HG02678 (cell line): ENCODE results near the gene WDR19.
"Not testable (repeated sequence)": the region's sequence is repeated elsewhere in the genome, so short reads cannot be mapped to it uniquely, and the experiment has no call there.

Source experiments
- ATAC-seq: cut with Tn5 transposase; IDR thresholded peaks from one replicate; pipeline ENCODE4 v1.9.1; 2021; ENCODE audit warnings: mild to moderate bottlenecking, moderate library complexity; ENCODE audit not compliant: unreplicated experiment

Gene WDR19

DNA sequence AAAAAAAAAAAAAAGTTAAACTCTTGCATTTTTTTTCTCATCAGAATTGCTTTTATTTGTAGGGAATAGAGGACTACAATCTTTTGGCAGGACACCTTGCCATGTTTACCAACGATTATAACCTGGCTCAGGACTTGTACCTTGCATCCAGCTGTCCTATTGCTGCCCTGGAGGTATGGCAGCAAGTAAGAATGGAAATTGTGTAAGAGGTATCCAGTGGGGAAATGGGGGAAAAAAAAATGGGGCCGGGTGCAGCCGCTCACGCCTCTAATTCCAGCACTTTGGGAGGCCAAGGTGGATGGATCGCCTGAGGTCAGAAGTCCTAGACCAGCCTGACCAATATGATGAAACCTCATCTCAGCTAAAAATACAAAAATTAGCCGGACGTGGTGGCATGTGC, 49.8 kb downstream of the WDR19 start:
- ATAC-seq: no peak

DNA sequence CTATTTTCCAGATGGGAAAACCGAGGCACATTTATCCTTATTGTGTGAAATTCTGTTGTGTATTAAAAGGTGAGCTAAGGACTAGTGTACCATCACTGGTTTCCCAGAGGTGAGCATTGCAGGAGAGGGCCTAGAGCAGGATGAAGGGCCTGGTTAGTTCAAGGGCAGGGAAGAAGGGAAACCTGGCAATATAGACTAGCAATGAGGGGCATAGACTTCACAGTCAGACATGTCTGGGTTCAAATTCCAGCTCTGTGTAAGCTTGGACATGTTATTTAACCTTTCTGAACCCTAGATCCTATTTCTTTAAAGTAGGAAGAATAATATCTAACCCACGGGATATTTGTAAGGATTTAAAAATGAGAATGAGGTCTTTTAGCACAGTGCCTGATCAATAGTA, 50.8 kb downstream of the WDR19 start:
- ATAC-seq: no peak

DNA sequence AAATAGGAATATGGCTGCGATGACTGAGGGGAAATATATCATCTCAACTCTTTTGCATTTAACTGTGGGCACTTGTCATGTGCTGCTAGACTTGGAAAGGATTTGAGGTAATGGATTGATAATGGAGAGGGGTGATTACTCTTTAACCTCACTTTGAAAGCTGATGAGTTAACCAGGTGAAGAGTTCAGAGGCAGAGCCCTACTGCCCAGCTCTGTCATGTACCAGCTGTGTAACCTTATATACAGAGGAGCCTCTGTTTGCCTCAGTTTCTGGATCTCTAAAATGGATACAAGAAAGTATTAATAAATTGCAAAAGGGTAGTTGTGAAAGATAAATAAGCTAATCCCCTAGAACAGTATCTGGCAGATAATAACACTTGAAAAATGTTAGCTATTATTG, 51.5 kb downstream of the WDR19 start:
- no peak for ATAC-seq

DNA sequence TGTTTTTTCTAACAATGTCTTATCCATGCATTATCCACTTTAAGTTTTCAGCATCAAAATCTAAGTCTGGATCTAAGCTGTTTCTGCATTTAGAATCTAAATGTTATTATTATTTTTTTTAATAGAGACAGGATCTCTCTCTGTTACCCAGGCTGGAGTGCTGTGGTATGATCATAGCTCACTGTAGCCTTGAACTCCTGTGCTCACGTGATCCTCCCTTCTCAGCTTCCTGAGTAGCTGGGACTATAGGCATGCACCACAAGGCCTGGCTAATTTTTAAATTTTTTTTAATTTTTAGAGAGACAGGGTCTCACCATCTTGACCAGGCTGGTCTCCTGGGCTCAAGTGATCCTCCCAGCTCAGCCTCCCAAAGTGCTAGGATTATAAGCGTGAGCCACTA, 52.7 kb downstream of the WDR19 start:
- no peak for ATAC-seq

- ATAC-seq: no peak
Observed at GRCh38 chr4:39235696-39236095, 53.4 kb downstream of the WDR19 start.

DNA sequence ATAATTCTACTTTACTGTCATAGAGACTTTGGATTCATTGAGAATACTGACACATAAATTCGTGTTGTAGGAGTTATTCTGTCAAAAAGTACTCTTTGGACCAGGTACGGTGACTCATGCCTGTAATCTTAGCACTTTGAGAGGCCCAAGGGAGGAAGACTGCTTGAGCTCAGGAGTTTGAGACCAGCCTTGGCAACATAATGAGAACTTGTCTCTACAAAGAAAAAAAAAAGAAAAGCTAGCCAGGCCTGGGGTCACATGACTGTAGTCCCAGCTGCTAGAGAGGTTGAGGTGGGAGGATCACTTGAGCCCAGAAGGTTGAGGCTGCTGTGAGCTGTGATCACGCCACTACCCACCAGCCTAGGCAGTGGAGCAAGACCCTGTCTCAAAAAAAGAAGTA, 54.9 kb downstream of the WDR19 start:
- no peak for ATAC-seq

- no peak for ATAC-seq
Observed at GRCh38 chr4:39243462-39243861, 61.1 kb downstream of the WDR19 start.

- ATAC-seq: no peak
Observed at GRCh38 chr4:39255266-39255665, 72.9 kb downstream of the WDR19 start.

- no peak for ATAC-seq
Observed at GRCh38 chr4:39255871-39256270, 73.5 kb downstream of the WDR19 start.

DNA sequence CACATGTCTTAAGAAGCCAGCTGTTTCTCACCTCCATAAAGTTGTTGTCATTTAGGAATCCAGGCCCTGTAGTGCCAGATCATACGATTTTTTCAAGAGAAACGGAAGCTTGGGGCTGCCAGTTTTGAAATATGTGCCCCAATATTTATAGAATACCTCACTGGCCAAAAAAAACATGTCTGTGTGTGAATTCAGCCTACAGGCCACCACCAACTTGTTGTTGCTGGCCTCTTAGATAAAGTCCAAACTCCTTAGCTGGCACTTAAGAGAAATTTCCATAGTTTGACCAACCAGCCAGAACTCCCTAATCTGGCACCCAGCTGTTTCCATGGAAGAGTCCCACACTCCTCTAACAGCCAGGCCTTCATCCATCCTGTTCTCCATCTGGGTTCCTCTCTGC, 74.1 kb downstream of the WDR19 start:
- no peak for ATAC-seq

GRCh38 chr4:39259571-39260330, 77.4 kb downstream of the WDR19 start:
- ATAC-seq: no peak

DNA sequence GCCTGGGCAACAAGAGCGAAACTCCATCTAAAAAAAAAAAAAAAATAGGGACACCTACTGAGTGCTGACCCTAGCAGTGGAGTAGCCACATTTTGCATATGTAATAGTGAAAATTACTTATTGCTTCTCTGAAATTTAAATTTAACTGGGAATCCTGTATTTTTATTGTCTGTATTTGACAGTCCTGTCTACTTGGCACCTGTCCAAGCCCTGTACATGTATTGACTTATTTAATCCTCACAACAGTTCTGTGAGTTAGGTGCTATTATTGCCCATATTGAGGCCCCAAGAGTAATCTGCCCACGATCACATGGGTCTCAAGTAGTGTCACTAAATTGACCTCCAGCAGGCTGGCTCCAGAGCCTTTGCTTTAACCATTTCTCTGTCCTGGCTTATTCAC, 81.6 kb downstream of the WDR19 start:
- no peak for ATAC-seq

DNA sequence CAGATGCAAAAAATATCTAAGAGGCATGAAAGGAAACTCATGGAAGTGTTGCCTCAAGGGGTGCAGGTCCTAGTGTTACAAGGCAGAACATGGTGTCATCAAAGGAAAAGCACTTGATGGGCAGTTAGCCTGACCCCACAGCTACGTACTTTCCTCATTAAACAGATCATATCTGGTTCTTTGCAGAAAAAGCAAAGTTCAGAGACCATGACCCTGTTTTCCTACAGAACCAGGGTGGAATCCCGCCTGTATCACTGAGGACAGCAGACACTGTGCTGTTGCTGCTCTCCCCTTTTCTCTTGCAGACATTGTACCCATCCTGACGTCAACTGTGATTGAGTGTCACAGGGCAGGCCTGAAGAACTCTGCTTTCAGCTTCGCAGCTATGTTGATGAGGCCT, 92.2 kb downstream of the WDR19 start:
- no peak for ATAC-seq

- not testable (repeated sequence) for ATAC-seq
Observed at GRCh38 chr4:39277661-39278060, 95.3 kb downstream of the WDR19 start.

GRCh38 chr4:39278476-39278875, 96.1 kb downstream of the WDR19 start:
- no peak for ATAC-seq

DNA sequence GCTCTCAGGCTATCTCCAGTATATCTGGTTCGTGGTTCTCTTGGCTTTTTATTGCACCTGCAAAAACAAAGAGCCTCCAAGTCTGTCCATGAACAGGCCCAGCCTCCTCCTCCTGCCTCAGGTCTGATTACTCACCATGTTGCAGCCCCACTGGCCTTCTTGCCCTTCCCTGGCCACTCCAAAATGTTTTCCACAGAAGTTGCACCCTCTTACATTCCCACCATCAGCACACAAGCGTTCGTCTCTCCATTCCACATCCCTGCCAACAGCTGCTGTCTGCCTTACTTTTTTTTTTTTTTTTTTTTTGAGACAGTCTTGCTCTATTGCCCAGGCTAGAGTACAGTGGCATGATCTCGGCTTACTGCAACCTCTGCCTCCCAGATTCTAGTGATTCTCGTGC, 97.1 kb downstream of the WDR19 start:
- no peak for ATAC-seq

DNA sequence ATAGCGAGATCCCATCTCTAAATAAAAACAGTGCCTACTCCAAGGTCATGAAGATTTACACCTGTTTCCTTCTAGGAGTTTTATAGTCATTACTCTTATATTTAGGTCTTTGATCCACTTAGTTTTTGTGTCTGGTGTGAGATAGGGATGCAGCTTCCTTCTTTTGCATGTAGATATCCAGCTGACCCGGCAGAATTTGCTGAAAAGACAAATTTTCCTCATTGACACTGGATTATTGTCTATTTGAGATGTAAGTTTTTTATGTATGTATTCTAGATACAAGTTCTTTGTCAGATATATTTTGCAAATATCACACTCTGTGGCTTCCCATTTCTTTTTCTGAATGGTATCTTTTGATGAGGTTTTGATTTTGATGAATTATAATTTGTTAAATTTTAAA, 98.4 kb downstream of the WDR19 start:
- no peak for ATAC-seq

- no peak for ATAC-seq
Observed at GRCh38 chr4:39285111-39285795, 102.9 kb downstream of the WDR19 start.

- ATAC-seq: no peak
Observed at GRCh38 chr4:39285853-39286252, 103.5 kb downstream of the WDR19 start.

GRCh38 chr4:39286263-39286662, 103.9 kb downstream of the WDR19 start:
- no peak for ATAC-seq

- ATAC-seq: no peak
Observed at GRCh38 chr4:39287223-39287622, 104.9 kb downstream of the WDR19 start.

GRCh38 chr4:39291686-39292085, 109.4 kb downstream of the WDR19 start:
- ATAC-seq: no peak

DNA sequence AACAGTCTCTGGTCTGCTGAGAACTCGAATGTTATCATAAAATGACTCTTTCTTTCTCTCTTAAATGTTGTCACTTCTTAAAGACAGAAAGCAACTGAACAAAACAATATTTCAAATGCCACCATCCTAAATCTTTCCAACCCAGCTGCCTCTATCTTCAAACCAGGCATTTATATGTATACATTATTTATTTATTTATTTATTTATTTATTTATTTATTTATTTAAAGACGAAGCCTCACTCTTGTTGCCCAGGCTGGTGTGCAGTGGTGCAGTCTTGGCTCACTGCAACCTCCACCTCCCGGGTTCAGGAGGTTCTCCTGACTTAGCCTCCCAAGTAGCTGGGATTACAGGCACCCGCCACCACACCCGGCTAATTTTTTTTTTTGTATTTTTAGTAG, 110.1 kb downstream of the WDR19 start:
- not testable (repeated sequence) for ATAC-seq
